Bronchial epithelial cell (primary cell): ENCODE results near the gene PHKG2. TPM values are rescaled to one million over a fixed set of nuclear protein-coding genes. Genes with fewer than 3 reads are reported as not detected.

Experiments
- DNase-seq: peaks from one replicate; pipeline ENCODE4 v3.0.0-alpha.2; 2010; ENCODE audit warnings: low read depth
- FAIRE-seq: peaks from 2 replicates; lab custom pipeline; 2011; peaks lifted over from hg19 to GRCh38; lab: Jason Lieb, UNC
- H3K27me3 ChIP-seq: 2 replicates; pipeline ENCODE4 v1.5.1; 2011; ENCODE audit warnings: low read length; ENCODE audit not compliant: control insufficient read depth, insufficient read depth
- H3K36me3 ChIP-seq: 2 replicates; pipeline ENCODE4 v1.5.1; 2011; ENCODE audit warnings: low read length; ENCODE audit not compliant: control insufficient read depth, insufficient read depth
- H3K4me3 ChIP-seq: 2 replicates; pipeline ENCODE4 v1.5.1; 2011; ENCODE audit warnings: mild to moderate bottlenecking, low read depth, low read length, control low read depth
- total RNA-seq: library from RNA; depleted of rRNA; stranded (reverse); fragments of >200 nt; gene quantifications from 2 replicates; pipeline ENCODE4 v1.2.1, GENCODE V29; 2014
- TF ChIP-seq, protein P1 (sequence below): IDR thresholded peaks from 2 replicates; pipeline ENCODE4 v1.5.1; 2011; ENCODE audit warnings: mild to moderate bottlenecking, moderate library complexity, low read length, control low read depth, inconsistent platforms; ENCODE audit not compliant: insufficient read depth, severe bottlenecking

Gene PHKG2
- total RNA-seq, 1 donor from 2014 or later: 14.2 TPM

DNA sequence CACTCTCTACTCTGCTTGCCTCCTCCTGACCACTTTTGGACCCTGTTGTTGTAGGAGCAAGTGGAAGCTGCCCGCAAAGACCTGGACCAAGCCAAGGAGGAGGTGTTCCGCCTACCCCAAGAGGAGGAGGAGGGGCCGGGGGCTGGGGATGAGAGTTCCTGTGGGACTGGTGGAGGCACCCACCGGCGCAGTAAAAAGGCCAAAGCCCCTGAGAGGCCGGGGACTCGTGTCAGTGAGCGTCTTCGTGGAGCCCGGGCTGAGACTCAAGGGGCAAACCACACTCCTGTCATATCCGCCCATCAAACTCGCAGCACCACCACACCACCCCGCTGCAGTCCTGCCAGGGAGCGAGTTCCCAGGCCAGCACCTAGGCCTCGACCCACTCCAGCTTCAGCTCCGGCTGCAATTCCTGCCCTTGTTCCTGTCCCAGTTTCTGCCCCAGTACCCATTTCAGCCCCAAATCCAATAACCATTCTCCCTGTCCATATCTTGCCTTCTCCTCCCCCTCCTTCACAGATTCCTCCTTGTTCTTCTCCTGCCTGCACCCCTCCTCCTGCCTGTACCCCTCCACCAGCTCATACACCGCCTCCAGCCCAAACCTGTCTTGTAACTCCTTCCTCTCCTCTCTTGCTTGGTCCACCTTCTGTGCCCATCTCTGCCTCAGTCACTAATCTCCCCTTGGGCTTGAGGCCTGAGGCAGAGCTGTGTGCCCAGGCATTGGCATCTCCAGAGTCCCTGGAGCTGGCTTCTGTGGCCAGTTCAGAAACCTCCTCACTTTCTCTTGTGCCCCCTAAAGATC, 11.0 kb upstream of the PHKG2 start:
- TF ChIP-seq, protein P1, sequence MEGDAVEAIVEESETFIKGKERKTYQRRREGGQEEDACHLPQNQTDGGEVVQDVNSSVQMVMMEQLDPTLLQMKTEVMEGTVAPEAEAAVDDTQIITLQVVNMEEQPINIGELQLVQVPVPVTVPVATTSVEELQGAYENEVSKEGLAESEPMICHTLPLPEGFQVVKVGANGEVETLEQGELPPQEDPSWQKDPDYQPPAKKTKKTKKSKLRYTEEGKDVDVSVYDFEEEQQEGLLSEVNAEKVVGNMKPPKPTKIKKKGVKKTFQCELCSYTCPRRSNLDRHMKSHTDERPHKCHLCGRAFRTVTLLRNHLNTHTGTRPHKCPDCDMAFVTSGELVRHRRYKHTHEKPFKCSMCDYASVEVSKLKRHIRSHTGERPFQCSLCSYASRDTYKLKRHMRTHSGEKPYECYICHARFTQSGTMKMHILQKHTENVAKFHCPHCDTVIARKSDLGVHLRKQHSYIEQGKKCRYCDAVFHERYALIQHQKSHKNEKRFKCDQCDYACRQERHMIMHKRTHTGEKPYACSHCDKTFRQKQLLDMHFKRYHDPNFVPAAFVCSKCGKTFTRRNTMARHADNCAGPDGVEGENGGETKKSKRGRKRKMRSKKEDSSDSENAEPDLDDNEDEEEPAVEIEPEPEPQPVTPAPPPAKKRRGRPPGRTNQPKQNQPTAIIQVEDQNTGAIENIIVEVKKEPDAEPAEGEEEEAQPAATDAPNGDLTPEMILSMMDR: no peak
- Histone ChIP-seq H3K27me3 (no peaks in the 10 kb centered on the region), H3K4me3 (no peak overlapping the region), H3K36me3 (peaks cover 41% of the 10 kb centered on the region)
- FAIRE-seq (no peak), DNase-seq (no peak)

DNA sequence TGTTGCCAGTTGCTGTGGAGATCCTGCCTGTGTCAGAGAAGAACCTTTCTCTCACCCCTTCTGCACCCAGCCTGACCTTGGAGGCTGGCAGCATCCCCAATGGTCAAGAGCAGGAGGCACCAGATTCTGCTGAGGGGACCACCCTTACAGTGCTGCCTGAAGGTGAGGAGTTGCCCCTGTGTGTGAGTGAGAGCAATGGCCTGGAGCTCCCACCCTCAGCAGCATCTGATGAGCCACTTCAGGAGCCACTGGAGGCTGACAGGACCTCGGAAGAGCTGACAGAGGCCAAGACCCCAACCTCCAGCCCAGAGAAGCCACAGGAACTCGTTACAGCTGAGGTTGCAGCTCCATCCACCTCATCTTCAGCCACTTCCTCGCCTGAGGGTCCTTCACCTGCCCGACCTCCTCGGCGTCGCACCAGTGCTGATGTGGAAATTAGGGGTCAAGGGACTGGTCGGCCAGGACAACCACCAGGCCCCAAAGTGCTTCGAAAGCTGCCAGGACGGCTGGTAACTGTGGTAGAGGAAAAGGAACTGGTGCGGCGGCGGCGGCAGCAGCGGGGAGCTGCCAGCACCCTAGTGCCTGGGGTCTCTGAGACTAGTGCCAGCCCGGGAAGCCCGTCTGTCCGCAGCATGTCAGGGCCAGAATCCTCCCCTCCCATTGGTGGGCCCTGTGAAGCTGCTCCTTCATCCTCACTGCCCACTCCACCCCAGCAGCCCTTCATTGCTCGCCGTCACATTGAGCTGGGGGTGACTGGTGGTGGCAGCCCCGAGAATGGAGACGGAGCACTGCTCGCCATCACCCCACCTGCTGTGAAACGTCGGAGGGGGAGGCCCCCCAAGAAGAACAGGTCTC, 10.2 kb upstream of the PHKG2 start:
- Histone ChIP-seq H3K4me3 (no peak overlapping the region), H3K27me3 (no peaks in the 10 kb centered on the region), H3K36me3 (peaks cover 44% of the 10 kb centered on the region)
- DNase-seq (no peak), FAIRE-seq (no peak)
- TF ChIP-seq, protein P1: no peak

DNA sequence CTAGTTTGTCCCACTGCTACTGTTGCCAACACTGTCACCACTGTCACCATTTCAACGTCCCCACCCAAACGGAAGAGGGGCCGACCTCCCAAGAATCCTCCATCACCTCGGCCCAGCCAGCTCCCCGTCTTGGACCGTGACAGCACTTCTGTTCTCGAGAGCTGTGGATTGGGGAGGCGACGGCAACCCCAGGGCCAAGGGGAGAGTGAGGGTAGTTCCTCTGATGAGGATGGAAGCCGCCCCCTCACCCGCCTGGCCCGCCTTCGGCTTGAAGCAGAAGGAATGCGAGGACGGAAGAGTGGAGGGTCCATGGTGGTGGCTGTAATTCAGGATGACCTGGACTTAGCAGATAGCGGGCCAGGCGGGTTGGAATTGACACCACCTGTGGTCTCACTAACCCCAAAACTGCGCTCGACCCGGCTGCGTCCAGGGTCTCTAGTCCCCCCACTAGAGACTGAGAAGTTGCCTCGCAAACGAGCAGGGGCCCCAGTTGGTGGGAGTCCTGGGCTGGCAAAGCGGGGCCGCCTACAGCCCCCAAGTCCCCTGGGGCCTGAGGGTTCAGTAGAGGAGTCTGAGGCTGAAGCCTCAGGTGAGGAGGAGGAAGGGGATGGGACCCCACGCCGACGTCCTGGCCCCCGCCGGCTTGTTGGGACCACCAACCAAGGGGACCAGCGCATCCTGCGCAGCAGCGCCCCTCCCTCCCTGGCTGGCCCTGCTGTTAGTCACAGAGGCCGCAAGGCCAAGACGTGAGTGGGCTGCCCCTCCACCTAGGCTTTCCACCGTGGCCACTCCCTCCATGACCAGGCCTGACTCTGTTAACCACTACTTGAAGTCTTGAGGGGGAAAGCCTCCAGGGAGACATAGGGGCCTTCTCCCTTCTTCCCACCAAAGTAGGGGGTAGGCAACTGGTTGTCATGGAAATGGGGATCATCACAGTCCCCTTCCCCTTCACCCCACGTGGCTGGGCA, 9.0 kb upstream of the PHKG2 start:
- FAIRE-seq: no peak
- TF ChIP-seq, protein P1: no peak

DNA sequence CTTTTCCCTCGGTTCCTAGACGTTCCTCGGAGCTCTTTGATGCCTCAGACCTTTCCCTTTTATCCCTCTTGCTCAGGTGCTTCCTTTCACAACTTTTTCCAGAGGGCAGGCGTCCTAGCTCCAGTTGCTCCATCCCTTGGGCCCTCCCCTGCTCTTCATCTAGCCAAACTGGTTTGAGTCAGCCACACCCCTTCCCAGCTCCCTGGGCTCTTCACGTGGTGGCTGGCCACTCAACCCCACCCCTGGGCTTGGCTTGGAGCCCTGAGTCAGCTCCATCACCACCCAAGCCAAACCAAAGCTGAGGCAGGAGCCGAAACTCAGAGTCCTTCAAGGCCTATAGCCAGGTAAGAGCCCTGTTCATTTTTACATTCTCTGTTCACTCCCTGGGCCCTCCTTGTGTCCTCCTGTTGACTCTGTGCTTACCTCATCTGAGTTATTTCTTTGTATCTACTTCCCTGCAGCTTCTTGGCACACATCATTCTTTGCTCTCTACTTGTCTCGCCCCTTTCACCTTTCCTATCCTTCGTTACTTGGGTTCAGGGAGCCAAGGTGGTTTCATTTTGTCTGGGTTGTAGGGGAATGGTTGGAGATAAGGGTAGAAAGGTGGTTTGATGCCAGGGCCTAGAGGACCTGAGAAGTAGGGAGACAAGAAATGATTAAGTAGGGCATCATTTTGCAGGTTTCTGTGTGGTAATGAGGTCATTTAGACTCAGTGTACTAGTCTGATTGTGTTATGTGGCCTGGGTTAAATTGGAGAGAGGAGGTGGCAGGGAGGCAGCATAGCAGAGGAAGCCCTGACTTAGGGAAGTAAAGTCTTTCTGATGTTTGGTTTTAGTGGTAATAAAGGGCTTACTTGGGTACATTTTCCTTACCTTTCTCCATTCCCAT, 7.6 kb upstream of the PHKG2 start:
- TF ChIP-seq, protein P1: no peak
- DNase-seq (peak; percentile 98), FAIRE-seq (peak; percentile 99)
- H3K4me3 ChIP-seq: peak overlapping the region; percentile 73
- no peaks in the 10 kb centered on the region for H3K27me3 ChIP-seq
- peaks cover 37% of the 10 kb centered on the region for H3K36me3 ChIP-seq

More for the DNA sequence above, 9.0 kb upstream of the PHKG2 start:
- no peak for DNase-seq
- H3K36me3 ChIP-seq: peaks cover 42% of the 10 kb centered on the region
- H3K4me3 ChIP-seq: no peak overlapping the region
- H3K27me3 ChIP-seq: no peaks in the 10 kb centered on the region
